ENCODE results near the gene BCAR3. TPM values are rescaled to one million over a fixed set of nuclear protein-coding genes. Genes with fewer than 3 reads are reported as not detected.

The BCAR3 gene
- total RNA-seq, 1 donor from 2014 or later = 59.5 TPM

GRCh38 chr1:93720956-93721626 lies 39.5 kb upstream of the BCAR3 start:
- TF ChIP-seq CTCF (IDR thresholded peaks at IDR 0.05) = no peak
- H3K27me3 Mint-ChIP-seq = no peaks in the 10 kb centered on the region
- no peak overlapping the region for H3K27ac Mint-ChIP-seq
- DNase-seq (no peak), ATAC-seq (ENCODE audit: low read depth) (no peak)
- H3K4me1 Mint-ChIP-seq = peaks cover 7% of the 10 kb centered on the region
- H3K9me3 Mint-ChIP-seq = peaks cover 7% of the 10 kb centered on the region
- H3K36me3 Mint-ChIP-seq (ENCODE audit: low read depth) = no peaks in the 10 kb centered on the region
- CTCF ChIA-PET = no interaction called here
- intact Hi-C loops (cut with micrococcal nuclease) = no loop called here
- POLR2A ChIA-PET = no interaction called here
- H3K4me3 Mint-ChIP-seq = no peak overlapping the region

- Mint-ChIP-seq H3K27me3 (no peaks in the 10 kb centered on the region), H3K4me1 (peaks cover 33% of the 10 kb centered on the region), H3K27ac (no peak overlapping the region), H3K4me3 (no peak overlapping the region), H3K36me3 (ENCODE audit: low read depth) (no peaks in the 10 kb centered on the region), H3K9me3 (peaks cover 7% of the 10 kb centered on the region)
- ChIA-PET CTCF (no interaction called here), POLR2A (interaction anchor here (0.6 kb wide), 1 partner anchor 15 kb away, joined by 3 read pairs; no protein-coding TSS in a partner anchor)
- intact Hi-C loops (cut with micrococcal nuclease) = loop anchor here (1.0 kb wide), 1 partner anchor 36 kb away; the partner anchor contains the start of gene BCAR3
- DNase-seq = no peak
- TF ChIP-seq CTCF (IDR thresholded peaks at IDR 0.05) = no peak
- no peak for ATAC-seq (ENCODE audit: low read depth)
Observed at GRCh38 chr1:93717640-93718039, 36.0 kb upstream of the BCAR3 start.

GRCh38 chr1:93716941-93717368 lies 35.3 kb upstream of the BCAR3 start:
- ChIA-PET POLR2A (interaction anchor here (1.2 to 2.0 kb wide), 3 partner anchors 9 to 37 kb away, joined by 3 to 7 read pairs (median 5); no protein-coding TSS in a partner anchor), CTCF (interaction anchor here (0.8 to 2.2 kb wide), 2 partner anchors 10 to 88 kb away, joined by 3 to 8 read pairs; no protein-coding TSS in a partner anchor)
- no peak overlapping the region for H3K27ac Mint-ChIP-seq
- intact Hi-C loops (cut with micrococcal nuclease) = loop anchor here (1.0 kb wide), 1 partner anchor 36 kb away; the partner anchor contains the start of gene BCAR3
- no peak for TF ChIP-seq CTCF (IDR thresholded peaks at IDR 0.05)
- no peaks in the 10 kb centered on the region for H3K27me3 Mint-ChIP-seq
- H3K4me1 Mint-ChIP-seq = peaks cover 37% of the 10 kb centered on the region
- no peak overlapping the region for H3K4me3 Mint-ChIP-seq
- peak; percentile 37 for ATAC-seq (ENCODE audit: low read depth)
- no peaks in the 10 kb centered on the region for H3K36me3 Mint-ChIP-seq (ENCODE audit: low read depth)
- no peak for DNase-seq
- H3K9me3 Mint-ChIP-seq = peaks cover 7% of the 10 kb centered on the region

DNA sequence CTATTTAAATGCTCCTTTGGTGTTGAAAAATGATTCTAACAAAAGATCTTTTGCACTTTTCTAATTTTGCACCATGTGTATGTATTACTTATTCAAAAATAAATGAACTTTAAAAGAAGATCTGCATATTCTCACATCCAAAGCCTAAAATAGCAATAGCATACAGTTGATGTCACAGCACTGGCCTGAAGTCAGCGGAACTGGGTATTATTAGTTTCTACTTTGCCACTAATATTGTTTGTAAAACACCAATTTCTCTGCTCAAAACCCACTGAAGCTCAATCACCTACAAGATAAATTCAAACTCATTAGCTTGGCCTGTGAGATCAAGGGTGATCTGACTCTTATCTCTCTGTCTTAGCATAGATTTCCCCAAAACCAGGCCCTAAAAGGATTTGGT lies 34.5 kb upstream of the BCAR3 start:
- POLR2A ChIA-PET = interaction anchor here (1.2 to 2.0 kb wide), 5 partner anchors 8 to 36 kb away, joined by 3 to 7 read pairs (median 4); no protein-coding TSS in a partner anchor
- CTCF ChIA-PET = interaction anchor here (0.8 to 2.2 kb wide), 4 partner anchors 9 to 87 kb away, joined by 3 to 8 read pairs (median 3); no protein-coding TSS in a partner anchor
- Mint-ChIP-seq H3K27me3 (no peaks in the 10 kb centered on the region), H3K9me3 (peaks cover 7% of the 10 kb centered on the region), H3K4me1 (peaks cover 37% of the 10 kb centered on the region), H3K36me3 (ENCODE audit: low read depth) (no peaks in the 10 kb centered on the region), H3K4me3 (no peak overlapping the region), H3K27ac (no peak overlapping the region)
- intact Hi-C loops (cut with micrococcal nuclease) = no loop called here
- TF ChIP-seq CTCF (IDR thresholded peaks at IDR 0.05) = no peak
- ATAC-seq (ENCODE audit: low read depth) (no peak), DNase-seq (no peak)

GRCh38 chr1:93715529-93716126 lies 34.0 kb upstream of the BCAR3 start:
- no peaks in the 10 kb centered on the region for H3K27me3 Mint-ChIP-seq
- peak overlapping the region; percentile 61 for H3K27ac Mint-ChIP-seq
- peaks cover 7% of the 10 kb centered on the region for H3K9me3 Mint-ChIP-seq
- no peak overlapping the region for H3K4me3 Mint-ChIP-seq
- ATAC-seq (ENCODE audit: low read depth) (peak; percentile 53), DNase-seq (no peak)
- H3K4me1 Mint-ChIP-seq = peaks cover 37% of the 10 kb centered on the region
- no peak for TF ChIP-seq CTCF (IDR thresholded peaks at IDR 0.05)
- ChIA-PET CTCF (interaction anchor here (1.0 to 2.2 kb wide), 5 partner anchors 9 to 85 kb away, joined by 3 to 8 read pairs (median 3); partner anchors contain the start of gene BCAR3), POLR2A (interaction anchor here (0.9 to 2.0 kb wide), 8 partner anchors 8 to 35 kb away, joined by 3 to 10 read pairs (median 4); no protein-coding TSS in a partner anchor)
- no peaks in the 10 kb centered on the region for H3K36me3 Mint-ChIP-seq (ENCODE audit: low read depth)
- intact Hi-C loops (cut with micrococcal nuclease) = no loop called here

Data from activated B cell treated with CpG ODN at 0.5 μM for 24 hours (primary cell).